WTC11 (cell line): ENCODE measurements around the gene MAN2B1.

Experiments
- CREB1 ChIP-seq: sonication (generic); formaldehyde crosslinking; IDR thresholded peaks from 2 replicates; pipeline ENCODE4 v1.8.0; 2023; ENCODE audit warnings: mild to moderate bottlenecking, missing genetic modification reagents
- CTCF ChIP-seq: fragments of 200-600 bp; IDR thresholded peaks from 2 replicates; pipeline ENCODE4 v1.8.0; 2022; ENCODE audit warnings: antibody characterized with exemption
- E2F5 ChIP-seq: sonication (generic); formaldehyde crosslinking; IDR thresholded peaks from 2 replicates; pipeline ENCODE4 v1.8.1; 2022; ENCODE audit warnings: mild to moderate bottlenecking, moderate library complexity, missing genetic modification reagents
- TF ChIP-seq, protein P1 (sequence below): sonication (generic); formaldehyde crosslinking; IDR thresholded peaks from 2 replicates; pipeline ENCODE4 v1.8.0; 2022; ENCODE audit warnings: mild to moderate bottlenecking, missing genetic modification reagents
- TF ChIP-seq, protein P2 (sequence below): sonication (generic); formaldehyde crosslinking; IDR thresholded peaks from 2 replicates; pipeline ENCODE4 v1.8.0; 2023; ENCODE audit warnings: mild to moderate bottlenecking, missing genetic modification reagents
- TF ChIP-seq, protein P3 (sequence below): sonication (generic); formaldehyde crosslinking; IDR thresholded peaks from 2 replicates; pipeline ENCODE4 v1.8.1; 2023; ENCODE audit warnings: mild to moderate bottlenecking, missing genetic modification reagents, borderline replicate concordance

DNA sequence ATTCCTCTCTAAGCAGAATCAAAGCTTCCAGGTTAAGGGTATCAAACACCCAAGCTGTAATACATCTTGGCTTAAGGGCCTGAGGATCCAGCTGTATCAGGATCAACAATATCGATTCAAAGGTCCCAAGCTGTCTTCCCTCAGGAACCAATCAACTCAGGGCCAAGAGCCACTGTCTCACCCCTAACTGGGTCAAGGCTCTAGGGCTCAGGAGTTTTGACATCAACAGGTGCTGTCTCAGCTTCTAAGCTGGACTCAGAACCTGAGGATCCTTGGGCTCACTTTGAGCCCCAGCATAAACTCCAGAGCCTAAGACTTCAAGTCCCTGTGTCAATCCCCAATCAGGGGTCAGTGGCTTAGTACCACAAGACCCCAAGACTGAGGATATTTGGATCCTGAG is 29.0 kb upstream of the MAN2B1 start:
- no peak for TF ChIP-seq CTCF
- TF ChIP-seq, protein P1, sequence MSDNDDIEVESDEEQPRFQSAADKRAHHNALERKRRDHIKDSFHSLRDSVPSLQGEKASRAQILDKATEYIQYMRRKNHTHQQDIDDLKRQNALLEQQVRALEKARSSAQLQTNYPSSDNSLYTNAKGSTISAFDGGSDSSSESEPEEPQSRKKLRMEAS, result no peak
- no peak for TF ChIP-seq CREB1 (CRISPR knock-in tag)
- TF ChIP-seq, protein P2, sequence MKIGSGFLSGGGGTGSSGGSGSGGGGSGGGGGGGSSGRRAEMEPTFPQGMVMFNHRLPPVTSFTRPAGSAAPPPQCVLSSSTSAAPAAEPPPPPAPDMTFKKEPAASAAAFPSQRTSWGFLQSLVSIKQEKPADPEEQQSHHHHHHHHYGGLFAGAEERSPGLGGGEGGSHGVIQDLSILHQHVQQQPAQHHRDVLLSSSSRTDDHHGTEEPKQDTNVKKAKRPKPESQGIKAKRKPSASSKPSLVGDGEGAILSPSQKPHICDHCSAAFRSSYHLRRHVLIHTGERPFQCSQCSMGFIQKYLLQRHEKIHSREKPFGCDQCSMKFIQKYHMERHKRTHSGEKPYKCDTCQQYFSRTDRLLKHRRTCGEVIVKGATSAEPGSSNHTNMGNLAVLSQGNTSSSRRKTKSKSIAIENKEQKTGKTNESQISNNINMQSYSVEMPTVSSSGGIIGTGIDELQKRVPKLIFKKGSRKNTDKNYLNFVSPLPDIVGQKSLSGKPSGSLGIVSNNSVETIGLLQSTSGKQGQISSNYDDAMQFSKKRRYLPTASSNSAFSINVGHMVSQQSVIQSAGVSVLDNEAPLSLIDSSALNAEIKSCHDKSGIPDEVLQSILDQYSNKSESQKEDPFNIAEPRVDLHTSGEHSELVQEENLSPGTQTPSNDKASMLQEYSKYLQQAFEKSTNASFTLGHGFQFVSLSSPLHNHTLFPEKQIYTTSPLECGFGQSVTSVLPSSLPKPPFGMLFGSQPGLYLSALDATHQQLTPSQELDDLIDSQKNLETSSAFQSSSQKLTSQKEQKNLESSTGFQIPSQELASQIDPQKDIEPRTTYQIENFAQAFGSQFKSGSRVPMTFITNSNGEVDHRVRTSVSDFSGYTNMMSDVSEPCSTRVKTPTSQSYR (CRISPR knock-in tag), result no peak
- TF ChIP-seq, protein P3, sequence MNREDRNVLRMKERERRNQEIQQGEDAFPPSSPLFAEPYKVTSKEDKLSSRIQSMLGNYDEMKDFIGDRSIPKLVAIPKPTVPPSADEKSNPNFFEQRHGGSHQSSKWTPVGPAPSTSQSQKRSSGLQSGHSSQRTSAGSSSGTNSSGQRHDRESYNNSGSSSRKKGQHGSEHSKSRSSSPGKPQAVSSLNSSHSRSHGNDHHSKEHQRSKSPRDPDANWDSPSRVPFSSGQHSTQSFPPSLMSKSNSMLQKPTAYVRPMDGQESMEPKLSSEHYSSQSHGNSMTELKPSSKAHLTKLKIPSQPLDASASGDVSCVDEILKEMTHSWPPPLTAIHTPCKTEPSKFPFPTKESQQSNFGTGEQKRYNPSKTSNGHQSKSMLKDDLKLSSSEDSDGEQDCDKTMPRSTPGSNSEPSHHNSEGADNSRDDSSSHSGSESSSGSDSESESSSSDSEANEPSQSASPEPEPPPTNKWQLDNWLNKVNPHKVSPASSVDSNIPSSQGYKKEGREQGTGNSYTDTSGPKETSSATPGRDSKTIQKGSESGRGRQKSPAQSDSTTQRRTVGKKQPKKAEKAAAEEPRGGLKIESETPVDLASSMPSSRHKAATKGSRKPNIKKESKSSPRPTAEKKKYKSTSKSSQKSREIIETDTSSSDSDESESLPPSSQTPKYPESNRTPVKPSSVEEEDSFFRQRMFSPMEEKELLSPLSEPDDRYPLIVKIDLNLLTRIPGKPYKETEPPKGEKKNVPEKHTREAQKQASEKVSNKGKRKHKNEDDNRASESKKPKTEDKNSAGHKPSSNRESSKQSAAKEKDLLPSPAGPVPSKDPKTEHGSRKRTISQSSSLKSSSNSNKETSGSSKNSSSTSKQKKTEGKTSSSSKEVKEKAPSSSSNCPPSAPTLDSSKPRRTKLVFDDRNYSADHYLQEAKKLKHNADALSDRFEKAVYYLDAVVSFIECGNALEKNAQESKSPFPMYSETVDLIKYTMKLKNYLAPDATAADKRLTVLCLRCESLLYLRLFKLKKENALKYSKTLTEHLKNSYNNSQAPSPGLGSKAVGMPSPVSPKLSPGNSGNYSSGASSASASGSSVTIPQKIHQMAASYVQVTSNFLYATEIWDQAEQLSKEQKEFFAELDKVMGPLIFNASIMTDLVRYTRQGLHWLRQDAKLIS (CRISPR knock-in tag), result no peak
- TF ChIP-seq E2F5 (CRISPR knock-in tag), result no peak
